Fibroblast of peridontal ligament (primary cell): ENCODE measurements around the gene HECTD4.
A peak's percentile ranks its signal among the peaks of the same experiment; 100 is the strongest.
"Not testable (repeated sequence)": the region's sequence is repeated elsewhere in the genome, so short reads cannot be mapped to it uniquely, and the experiment has no call there.

ENCODE experiments used
- DNase-seq: peaks from one replicate; pipeline ENCODE4 v3.0.0-alpha.2; 2010; ENCODE audit errors: extremely low read depth

Gene HECTD4

GRCh38 chr12:112161711-112162110, 220.5 kb downstream of the HECTD4 start:
- no peak for DNase-seq

DNA sequence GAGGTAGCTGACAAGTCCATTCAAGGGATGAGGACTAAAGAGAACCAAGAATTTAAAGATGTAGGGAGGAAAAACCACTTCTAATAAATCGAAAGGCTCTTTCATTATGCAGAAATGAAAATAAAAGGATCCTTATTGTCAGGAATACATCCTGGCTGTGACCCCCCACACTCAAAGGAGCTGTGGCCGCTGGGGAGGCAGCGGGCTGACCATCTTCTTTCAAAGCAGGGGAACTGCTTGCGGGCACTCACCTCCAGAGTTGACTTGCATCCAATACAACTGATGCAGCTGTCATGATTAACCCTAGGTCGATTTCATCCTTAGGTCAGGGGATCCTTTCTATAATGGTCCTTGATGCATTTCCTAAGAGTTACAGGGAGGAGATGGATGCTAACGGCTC, 221.6 kb downstream of the HECTD4 start:
- no peak for DNase-seq

- DNase-seq: no peak
Measured at GRCh38 chr12:112159146-112159541, 223.1 kb downstream of the HECTD4 start.

DNA sequence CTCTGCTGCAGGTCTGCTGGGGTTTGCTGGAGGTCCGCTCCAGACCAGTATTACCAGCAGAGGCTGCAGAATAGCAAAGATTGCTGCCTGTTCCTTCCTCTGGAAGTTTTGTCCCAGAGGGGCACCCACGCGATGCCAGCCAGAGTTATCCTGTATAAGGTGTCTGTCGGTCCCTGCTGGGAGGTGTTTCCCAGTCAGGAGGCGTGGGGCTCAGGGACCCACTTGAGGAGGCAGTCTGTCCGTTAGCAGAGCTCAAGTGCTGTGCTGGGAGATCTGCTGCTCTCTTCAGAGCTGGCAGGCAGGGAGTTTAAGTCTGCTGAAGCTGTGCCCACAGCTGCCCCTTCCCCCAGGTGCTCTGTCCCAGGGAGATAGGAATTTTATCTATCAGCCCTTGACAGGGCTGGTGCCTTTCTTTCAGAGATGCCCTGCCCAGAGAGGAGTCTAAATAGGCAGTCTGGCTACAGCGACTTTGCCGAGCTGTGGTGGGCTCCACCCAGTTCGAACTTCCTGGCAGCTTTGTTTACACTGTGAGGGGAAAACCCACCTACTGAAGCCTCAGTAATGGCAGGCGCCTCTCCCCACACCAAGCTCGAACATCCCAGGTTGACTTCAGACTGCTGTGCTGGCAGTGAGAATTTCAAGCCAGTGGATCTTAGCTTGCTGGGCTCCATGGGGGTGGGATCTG, 223.6 kb downstream of the HECTD4 start:
- DNase-seq: not testable (repeated sequence)

DNA sequence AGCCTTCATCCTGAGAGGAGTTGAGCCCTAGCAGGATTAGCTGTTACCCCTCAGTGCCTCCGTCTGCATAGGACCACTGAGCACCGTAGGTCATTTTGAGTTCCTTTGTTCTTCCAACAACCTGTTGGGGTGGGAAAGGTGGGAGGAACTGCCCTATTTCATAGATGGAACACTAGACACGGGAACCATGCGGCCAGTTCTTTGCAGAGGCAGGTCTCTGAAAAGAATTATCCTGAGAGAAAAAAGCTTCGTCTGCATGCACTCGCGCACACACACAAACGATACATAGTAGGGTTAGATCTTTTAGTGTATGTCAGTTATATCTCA, 228.4 kb downstream of the HECTD4 start:
- no peak for DNase-seq

DNA sequence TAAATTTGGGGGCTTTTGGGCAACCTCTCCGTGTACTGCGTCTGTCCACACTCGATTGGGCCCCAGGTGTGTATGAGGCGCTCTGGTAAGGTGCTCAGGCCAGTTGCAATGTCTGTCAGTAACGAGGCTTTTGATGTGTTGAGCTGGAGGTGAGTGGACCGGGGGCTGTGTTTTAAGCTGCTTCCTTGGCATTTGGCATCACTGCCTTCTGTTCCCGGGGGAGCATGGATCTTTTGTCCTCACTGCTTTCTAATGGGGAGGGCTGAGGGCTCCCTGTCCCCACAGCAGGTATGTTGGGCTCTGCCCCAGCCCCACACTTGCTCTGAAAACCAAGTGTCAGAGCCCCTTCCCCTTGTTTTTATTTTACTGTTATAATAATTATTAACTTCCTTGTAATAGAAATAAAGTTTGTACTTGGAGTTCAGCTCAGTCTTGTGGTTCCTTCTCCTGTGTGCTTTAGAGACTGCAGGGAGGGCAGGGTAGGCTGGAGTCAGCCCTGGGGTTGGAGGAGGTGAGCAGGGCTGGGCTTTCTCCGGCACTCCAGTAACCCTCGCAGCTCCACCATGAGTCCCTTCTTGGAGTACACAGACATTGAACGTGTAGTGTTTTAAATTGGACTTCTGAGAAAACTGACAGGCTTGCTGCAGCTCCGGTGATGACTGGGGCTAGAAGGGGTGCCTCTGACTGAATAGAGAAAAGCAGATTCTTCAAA, 228.9 kb downstream of the HECTD4 start:
- no peak for DNase-seq

DNA sequence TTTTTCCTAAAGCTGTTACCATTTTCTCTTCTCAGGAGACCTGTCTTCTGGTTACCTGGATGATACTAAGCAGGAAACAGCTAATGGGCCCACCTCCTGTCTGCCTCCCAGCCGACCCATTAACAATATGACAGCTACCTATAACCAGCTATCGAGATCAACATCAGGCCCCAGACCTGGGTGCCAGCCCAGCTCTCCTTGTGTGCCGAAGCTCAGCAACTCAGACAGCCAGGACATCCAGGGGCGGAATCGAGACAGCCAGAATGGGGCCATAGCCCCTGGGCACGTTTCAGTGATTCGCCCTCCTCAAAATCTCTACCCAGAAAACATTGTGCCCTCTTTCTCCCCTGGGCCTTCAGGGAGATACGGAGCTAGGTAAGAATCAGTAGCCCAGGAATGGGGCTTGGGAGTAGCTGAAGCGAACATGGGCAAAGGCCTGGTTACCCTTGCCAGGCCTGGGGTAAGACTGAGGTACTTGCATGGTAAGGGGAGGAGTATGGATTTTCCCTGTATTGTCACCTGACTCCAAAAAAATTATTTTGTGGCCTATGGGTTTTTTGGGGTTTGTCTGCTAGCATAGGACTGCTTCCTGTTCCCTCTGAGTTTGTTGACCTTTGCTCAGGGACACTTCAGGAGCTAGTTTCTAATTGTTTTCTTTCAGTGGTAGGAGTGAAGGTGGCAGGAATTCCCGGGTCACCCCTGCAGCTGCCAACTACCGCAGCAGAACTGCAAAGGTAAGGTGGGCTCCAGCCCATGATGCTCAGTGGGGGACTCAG, 230.3 kb downstream of the HECTD4 start:
- no peak for DNase-seq

DNA sequence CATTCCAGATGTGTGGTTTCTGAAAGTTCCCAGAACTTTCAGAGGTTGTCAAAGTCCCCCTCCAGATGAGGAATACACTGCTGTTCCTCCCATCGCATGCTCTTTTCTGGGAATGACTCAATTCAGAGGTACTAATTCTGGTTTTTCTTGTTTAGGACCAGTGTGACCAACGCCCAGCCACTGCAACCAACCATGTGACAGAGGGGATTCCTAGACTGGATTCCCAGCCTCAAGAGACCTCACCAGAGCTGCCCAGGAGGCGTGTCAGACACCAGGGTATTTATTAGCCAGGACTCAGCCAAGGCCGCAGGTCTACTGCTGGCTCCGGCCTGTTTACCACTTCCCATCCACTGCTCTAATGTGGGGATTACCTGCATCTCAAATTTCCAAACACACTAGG, 232.6 kb downstream of the HECTD4 start:
- no peak for DNase-seq

DNA sequence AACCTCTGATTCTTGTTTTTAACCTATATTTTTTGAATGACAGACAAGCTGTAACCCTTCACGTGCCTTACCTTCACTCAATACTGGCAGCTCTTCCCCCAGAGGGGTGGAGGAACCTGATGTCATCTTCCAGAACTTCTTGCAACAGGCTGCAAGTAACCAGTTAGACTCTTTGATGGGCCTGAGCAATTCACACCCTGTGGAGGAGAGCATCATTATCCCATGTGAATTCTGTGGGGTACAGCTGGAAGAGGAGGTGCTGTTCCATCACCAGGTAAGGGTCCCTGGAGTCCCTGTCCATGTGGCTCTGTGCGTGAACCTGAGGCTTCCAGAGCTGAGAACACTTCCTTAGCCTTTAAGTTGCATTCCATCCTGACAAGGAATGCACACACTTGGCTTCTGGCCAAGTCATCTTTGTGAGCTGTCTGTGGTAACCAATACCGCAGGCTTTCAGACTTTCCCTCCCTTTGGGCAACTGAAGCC, 234.2 kb downstream of the HECTD4 start:
- DNase-seq: peak; percentile 49

DNA sequence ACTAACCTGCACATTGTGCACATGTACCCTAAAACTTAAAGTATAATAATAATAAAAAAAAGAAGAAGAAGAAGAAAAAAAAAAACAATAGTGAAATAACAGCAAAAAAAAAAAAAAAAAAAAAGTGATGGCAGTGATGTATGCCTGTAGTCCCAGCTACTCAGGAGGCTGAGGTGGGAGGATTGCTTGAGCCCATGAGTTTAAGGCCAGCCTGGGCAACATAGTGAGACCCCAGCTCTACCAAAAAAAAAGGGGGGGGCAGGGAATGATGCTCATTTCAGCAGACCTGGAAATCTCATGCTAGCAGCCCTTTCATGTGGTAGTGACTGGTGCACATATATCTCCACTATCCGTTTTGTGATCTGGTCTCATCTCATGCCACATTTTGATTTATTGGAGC, 236.1 kb downstream of the HECTD4 start:
- no peak for DNase-seq

DNA sequence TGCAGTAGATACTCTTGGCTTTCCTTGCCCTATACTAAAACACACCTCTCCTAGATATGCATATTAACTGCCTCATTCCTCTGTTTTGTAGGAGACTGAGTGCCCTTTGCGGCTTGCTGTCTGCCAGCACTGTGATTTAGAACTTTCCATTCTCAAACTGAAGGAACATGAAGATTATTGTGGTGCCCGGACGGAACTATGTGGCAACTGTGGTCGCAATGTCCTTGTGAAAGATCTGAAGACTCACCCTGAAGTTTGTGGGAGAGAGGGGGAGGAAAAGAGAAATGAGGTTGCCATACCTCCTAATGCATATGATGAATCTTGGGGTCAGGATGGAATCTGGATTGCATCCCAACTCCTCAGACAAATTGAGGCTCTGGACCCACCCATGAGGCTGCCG, 241.5 kb downstream of the HECTD4 start:
- DNase-seq: no peak

DNA sequence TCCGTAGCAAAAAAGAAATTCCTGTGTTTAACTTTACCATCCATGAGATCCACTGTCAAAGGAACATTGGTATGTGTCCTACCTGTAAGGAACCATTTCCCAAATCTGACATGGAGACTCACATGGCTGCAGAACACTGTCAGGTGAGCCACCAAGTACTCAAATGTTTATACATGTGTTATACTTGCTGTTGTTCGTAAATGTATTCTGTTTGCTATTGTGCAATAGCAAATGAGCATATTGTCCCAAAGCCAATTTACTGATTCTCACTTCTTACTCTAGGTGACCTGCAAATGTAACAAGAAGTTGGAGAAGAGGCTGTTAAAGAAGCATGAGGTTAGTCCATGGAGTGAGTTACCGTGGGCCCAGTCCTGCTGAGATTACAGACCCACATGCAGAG, 247.5 kb downstream of the HECTD4 start:
- DNase-seq: no peak

GRCh38 chr12:112133418-112133817, 248.8 kb downstream of the HECTD4 start:
- no peak for DNase-seq

- peak; percentile 50 for DNase-seq
Measured at GRCh38 chr12:112131686-112132085, 250.5 kb downstream of the HECTD4 start.

DNA sequence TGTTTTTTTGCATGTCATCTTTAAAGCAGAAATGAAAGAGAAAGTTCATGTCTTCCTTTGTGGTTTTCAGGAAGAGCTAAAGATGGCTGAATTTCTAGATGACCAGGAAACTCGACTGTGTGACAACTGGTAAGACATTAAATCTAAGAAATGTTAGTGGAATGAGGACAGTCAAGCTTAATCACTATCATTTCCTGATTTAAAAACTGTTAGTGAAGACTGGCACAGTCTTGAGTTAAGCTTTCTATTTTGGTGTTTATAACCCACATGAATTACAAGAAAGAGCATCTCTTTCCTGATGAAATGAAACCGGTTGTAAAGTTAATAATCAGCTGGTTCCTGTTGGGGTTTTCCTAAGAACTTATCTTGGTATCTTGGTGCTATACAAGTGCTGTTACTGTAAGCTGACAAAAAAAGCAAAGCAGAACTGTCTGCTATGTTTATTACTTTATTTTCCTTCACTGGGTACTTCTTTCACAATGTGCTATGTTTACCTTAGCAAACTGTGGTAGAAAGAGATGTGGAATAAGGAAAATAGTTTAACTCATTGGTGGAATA, 251.7 kb downstream of the HECTD4 start:
- DNase-seq: peak; percentile 43

DNA sequence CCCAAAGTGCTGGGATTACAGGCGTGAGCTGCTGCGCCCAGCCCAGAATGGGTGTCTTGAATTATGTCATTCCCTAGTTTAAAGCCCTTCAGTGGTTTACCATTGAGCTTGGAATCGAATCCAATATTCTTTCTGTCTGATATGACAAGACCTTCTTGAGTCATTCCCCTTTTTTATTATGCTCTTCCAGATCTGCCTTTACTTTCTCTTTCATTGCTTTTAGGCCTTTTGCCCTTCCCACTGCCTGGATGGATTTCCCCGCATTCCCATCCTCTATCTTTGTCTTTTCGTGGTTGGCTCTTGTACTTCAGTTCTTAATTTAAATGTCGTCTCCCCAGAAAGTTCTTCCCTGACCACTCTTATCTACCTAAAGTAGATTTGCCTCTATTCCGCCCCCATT, 255.3 kb downstream of the HECTD4 start:
- peak; percentile 45 for DNase-seq

GRCh38 chr12:112126000-112126438, 256.2 kb downstream of the HECTD4 start:
- peak; percentile 15 for DNase-seq

DNA sequence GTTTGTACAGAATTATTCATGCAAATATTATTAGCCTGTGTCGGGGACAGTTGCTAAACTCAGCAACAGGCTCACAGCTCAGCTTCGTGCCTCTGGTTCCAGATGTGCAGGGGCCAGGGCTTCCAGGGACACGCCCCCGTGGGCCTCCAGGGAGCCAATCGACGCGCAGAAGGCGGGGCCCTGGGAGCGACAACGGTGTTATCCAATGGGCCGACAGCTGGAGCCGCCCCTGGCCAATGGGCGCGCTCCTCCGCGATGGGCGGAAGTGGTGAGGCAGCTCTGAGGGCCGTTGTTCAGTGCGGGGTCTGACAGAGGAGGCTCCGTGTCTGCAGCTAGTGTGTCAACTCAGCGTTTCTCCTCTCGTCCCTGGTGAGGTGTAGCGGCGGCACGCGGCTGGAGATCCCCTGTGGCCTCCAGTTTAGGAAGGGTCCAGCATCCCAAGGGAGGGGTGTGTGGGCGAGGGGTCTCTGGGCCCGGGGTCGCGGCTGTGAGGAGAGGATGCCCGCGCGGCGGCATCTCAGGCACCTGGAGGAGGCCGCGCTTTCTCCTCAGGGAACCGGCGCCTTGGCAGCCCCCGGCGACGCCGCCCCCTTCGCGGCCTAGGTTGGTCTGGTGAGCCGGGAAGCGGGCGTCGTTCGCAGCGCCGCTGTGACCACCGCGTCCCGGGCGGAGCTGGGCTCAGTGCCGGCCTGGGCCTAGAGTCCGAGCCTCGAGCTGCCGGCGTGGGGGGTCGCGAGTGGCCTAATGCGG, 256.8 kb downstream of the HECTD4 start, which contains the start of gene TRAFD1:
Gene TRAFD1, plus strand, starts transcription at position 311 of the 750 bp plus-strand sequence. CDS start 4,963 bp downstream, outside the sequence.
- DNase-seq: peak; percentile 94

DNA sequence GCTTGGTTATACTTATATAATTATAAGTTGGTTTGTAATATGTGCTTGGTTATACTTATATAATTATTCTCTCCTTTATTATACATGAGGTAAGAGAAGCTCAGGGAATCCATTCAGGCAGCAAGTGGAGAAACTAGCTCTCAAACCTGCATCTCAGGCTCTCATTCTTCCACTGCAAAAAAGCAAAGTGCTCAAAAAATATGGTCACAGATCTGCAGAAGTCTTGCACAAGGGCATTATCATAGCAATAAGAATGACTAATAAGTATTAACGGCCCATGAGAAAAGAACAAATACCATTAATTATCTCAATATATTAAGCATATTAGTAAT, 257.3 kb downstream of the HECTD4 start:
- no peak for DNase-seq

DNA sequence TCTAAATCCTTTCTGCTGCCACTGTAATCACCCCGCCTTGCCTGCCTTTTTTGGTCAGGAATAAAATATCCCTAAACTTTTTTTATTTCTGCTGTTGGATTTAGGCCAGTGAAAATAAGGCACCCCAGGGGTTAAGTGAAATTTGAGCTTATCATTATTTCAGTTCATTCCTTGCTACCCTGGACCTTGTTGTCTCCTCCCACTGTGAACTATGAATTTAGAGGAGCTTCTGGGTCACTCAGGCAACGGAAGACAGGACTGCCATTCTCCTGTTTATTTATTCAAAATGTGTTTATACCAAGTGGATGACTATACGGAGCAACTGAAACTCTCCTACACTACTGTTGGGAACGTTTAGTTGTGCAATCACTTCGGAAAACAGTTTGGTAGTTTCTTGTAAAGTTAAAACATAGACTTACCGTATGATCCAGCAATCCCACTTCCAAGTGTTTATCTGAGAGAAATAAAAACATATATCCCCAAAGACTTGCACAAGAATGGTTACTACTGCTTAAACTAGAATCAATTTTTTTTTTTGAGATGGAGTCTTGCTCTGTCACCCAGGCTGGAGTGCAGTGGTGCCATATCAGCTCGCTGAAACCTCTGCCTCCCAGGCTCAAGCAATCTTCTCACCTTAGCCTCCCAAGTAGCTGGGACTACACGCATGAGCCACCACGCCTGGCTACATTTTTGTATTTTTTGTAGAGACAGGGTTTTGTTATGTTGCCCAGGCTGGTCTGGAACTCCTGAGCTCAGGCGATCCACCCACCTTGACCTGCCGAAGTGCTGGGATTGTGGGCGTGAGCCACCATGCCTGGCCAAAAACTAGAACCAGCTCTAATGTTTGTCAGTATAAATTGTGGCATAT, 259.2 kb downstream of the HECTD4 start:
- peak; percentile 96 for DNase-seq
